22Rv1 (cell line): ENCODE measurements around the gene BNC2.

Experiments
- CTCF ChIP-seq: fragments of 450-650 bp; IDR thresholded peaks from 2 replicates; pipeline ENCODE4 v1.5.1; 2017; ENCODE audit warnings: mild to moderate bottlenecking
- ZFX ChIP-seq: fragments of 450-650 bp; IDR thresholded peaks from 2 replicates; pipeline ENCODE4 v1.6.1; 2017; ENCODE audit warnings: antibody characterized with exemption, borderline replicate concordance

- no peak for TF ChIP-seq CTCF
- no peak for TF ChIP-seq ZFX
Measured at GRCh38 chr9:16396389-16396788, 474.1 kb downstream of the BNC2 start.
